ENCODE results near the gene NAXD. TPM values are rescaled to one million over a fixed set of nuclear protein-coding genes. Genes with fewer than 3 reads are reported as not detected.

NAXD gene
- polyA plus RNA-seq, 1 donor from 2014 or later: 58.1 TPM

DNA sequence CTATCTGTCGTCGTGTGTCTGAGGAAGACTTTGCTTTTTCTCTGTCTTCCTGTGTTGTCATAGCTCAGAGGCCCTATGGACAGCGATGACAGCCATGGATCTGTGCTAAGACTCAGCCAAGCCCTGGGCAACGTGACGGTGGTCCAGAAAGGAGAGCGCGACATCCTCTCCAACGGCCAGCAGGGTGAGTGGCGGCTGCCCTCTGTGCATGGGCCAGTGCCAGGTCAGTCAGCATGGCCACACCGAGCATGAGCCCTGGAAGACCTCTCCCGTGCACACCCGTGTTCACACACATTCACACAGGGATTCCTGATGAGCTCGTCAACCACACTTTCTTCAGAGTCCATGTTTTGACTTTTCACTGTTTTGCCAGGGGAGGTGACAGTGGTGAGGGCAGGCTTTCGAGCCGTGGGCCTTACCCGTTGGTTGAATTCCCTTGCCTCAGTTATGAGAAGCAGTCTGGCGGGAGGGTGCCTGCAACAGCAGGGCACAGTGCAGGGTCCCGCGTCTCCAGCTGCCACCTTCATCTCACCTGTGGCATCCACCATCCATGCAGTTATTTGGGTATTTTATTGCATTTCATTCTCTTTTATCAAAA lies 20.2 kb downstream of the NAXD start:
- no peak for TF ChIP-seq POLR2AphosphoS5 (IDR thresholded peaks at IDR 0.05)
- TF ChIP-seq, protein P1, sequence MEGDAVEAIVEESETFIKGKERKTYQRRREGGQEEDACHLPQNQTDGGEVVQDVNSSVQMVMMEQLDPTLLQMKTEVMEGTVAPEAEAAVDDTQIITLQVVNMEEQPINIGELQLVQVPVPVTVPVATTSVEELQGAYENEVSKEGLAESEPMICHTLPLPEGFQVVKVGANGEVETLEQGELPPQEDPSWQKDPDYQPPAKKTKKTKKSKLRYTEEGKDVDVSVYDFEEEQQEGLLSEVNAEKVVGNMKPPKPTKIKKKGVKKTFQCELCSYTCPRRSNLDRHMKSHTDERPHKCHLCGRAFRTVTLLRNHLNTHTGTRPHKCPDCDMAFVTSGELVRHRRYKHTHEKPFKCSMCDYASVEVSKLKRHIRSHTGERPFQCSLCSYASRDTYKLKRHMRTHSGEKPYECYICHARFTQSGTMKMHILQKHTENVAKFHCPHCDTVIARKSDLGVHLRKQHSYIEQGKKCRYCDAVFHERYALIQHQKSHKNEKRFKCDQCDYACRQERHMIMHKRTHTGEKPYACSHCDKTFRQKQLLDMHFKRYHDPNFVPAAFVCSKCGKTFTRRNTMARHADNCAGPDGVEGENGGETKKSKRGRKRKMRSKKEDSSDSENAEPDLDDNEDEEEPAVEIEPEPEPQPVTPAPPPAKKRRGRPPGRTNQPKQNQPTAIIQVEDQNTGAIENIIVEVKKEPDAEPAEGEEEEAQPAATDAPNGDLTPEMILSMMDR (IDR thresholded peaks at IDR 0.05; ENCODE audit: poor library complexity, severe bottlenecking): no peak
- TF ChIP-seq TAF1 (IDR thresholded peaks at IDR 0.05; ENCODE audit: low read depth): no peak
- no peak for TF ChIP-seq EZH2 (IDR thresholded peaks at IDR 0.05; ENCODE audit: borderline replicate concordance, insufficient read depth, low read length, poor library complexity, severe bottlenecking)
- no peak for TF ChIP-seq SMC3 (conservative IDR thresholded peaks at IDR 0.05; ENCODE audit: poor library complexity)
- no peak for TF ChIP-seq MXI1 (conservative IDR thresholded peaks at IDR 0.05; ENCODE audit: poor library complexity, severe bottlenecking)
- TF ChIP-seq, protein P2, sequence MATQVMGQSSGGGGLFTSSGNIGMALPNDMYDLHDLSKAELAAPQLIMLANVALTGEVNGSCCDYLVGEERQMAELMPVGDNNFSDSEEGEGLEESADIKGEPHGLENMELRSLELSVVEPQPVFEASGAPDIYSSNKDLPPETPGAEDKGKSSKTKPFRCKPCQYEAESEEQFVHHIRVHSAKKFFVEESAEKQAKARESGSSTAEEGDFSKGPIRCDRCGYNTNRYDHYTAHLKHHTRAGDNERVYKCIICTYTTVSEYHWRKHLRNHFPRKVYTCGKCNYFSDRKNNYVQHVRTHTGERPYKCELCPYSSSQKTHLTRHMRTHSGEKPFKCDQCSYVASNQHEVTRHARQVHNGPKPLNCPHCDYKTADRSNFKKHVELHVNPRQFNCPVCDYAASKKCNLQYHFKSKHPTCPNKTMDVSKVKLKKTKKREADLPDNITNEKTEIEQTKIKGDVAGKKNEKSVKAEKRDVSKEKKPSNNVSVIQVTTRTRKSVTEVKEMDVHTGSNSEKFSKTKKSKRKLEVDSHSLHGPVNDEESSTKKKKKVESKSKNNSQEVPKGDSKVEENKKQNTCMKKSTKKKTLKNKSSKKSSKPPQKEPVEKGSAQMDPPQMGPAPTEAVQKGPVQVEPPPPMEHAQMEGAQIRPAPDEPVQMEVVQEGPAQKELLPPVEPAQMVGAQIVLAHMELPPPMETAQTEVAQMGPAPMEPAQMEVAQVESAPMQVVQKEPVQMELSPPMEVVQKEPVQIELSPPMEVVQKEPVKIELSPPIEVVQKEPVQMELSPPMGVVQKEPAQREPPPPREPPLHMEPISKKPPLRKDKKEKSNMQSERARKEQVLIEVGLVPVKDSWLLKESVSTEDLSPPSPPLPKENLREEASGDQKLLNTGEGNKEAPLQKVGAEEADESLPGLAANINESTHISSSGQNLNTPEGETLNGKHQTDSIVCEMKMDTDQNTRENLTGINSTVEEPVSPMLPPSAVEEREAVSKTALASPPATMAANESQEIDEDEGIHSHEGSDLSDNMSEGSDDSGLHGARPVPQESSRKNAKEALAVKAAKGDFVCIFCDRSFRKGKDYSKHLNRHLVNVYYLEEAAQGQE (IDR thresholded peaks at IDR 0.05; ENCODE audit: borderline replicate concordance): no peak
- TF ChIP-seq RAD21 (conservative IDR thresholded peaks at IDR 0.05): no peak
- TF ChIP-seq EP300 (conservative IDR thresholded peaks at IDR 0.05; ENCODE audit: poor library complexity, severe bottlenecking): no peak
- H3K4me2 ChIP-seq (ENCODE audit: low read length): no peak overlapping the region
- H3K4me3 ChIP-seq (ENCODE audit: low read length): no peak overlapping the region
- no peaks in the 10 kb centered on the region for H3K9me2 ChIP-seq (ENCODE audit: insufficient read depth, low read length)
- no peaks in the 10 kb centered on the region for H3K79me2 ChIP-seq (replicated peaks; ENCODE audit: insufficient read depth, low read length)
- H2AFZ ChIP-seq (ENCODE audit: low read depth, low read length): no peak overlapping the region
- H3K9me3 ChIP-seq (ENCODE audit: low read length): no peaks in the 10 kb centered on the region
- H3F3A ChIP-seq (ENCODE audit: insufficient read depth, low read length, poor library complexity, severe bottlenecking): no peaks in the 10 kb centered on the region
- no peak overlapping the region for H3K9ac ChIP-seq (ENCODE audit: low read length)
- H3K36me3 ChIP-seq (ENCODE audit: insufficient read depth, low read length): no peaks in the 10 kb centered on the region
- H4K20me1 ChIP-seq (ENCODE audit: insufficient read depth): no peaks in the 10 kb centered on the region
- H3K27me3 ChIP-seq (ENCODE audit: insufficient read depth, low read depth, low read length): no peaks in the 10 kb centered on the region
- no peak overlapping the region for H3K27ac ChIP-seq (ENCODE audit: low read length)

DNA sequence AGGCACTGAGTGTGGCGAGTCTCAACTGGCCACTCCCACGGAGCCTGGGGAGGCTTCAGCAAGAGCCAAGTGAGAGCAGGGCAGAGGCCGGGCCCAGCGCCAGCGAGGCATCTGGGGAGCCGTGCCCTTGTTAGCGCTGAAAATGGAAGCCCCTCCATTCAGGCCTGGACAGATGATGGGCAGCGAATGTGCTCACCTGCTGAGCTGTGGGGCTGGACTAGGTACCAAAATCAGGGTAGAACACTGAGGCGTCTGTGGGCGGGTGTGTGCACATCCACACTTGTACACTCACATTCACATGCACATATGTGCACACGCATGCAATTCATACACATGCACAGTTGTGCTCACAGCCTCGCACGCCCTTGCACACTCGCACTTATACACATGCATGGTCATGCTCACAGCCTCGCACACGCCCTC lies 20.7 kb downstream of the NAXD start:
- H3K79me2 ChIP-seq (replicated peaks; ENCODE audit: insufficient read depth, low read length): no peaks in the 10 kb centered on the region
- H3K9me3 ChIP-seq (ENCODE audit: low read length): no peaks in the 10 kb centered on the region
- no peak overlapping the region for H2AFZ ChIP-seq (ENCODE audit: low read depth, low read length)
- H3K36me3 ChIP-seq (ENCODE audit: insufficient read depth, low read length): no peaks in the 10 kb centered on the region
- TF ChIP-seq SMC3 (conservative IDR thresholded peaks at IDR 0.05; ENCODE audit: poor library complexity) (no peak), MXI1 (conservative IDR thresholded peaks at IDR 0.05; ENCODE audit: poor library complexity, severe bottlenecking) (no peak), POLR2AphosphoS5 (IDR thresholded peaks at IDR 0.05) (no peak), EZH2 (IDR thresholded peaks at IDR 0.05; ENCODE audit: borderline replicate concordance, insufficient read depth, low read length, poor library complexity, severe bottlenecking) (no peak), EP300 (conservative IDR thresholded peaks at IDR 0.05; ENCODE audit: poor library complexity, severe bottlenecking) (no peak)
- TF ChIP-seq, protein P2 (IDR thresholded peaks at IDR 0.05; ENCODE audit: borderline replicate concordance): no peak
- TF ChIP-seq, protein P1 (IDR thresholded peaks at IDR 0.05; ENCODE audit: poor library complexity, severe bottlenecking): no peak
- no peak overlapping the region for H3K27ac ChIP-seq (ENCODE audit: low read length)
- no peaks in the 10 kb centered on the region for H3K9me2 ChIP-seq (ENCODE audit: insufficient read depth, low read length)
- H3K27me3 ChIP-seq (ENCODE audit: insufficient read depth, low read depth, low read length): no peaks in the 10 kb centered on the region
- H3F3A ChIP-seq (ENCODE audit: insufficient read depth, low read length, poor library complexity, severe bottlenecking): no peaks in the 10 kb centered on the region
- H3K4me3 ChIP-seq (ENCODE audit: low read length): no peak overlapping the region
- no peaks in the 10 kb centered on the region for H4K20me1 ChIP-seq (ENCODE audit: insufficient read depth)
- no peak overlapping the region for H3K4me2 ChIP-seq (ENCODE audit: low read length)
- no peak overlapping the region for H3K9ac ChIP-seq (ENCODE audit: low read length)

Measured in neural cell (in vitro differentiated cells).